GM12878 (cell line): ENCODE measurements around the gene TSC22D4. TPM values are rescaled to one million over a fixed set of nuclear protein-coding genes. Genes with fewer than 3 reads are reported as not detected.

ENCODE experiments used
- HCFC1 ChIP-seq: fragments of 150-350 bp; IDR thresholded peaks from 2 replicates; pipeline ENCODE4 v1.6.1; 2014; ENCODE audit warnings: low read length
- MAX ChIP-seq: IDR thresholded peaks from 2 replicates; pipeline ENCODE4 v1.6.1; 2012; ENCODE audit warnings: low read depth, low read length, improper control_type of control experiment
- NBN ChIP-seq: fragments of 450-650 bp; IDR thresholded peaks from 2 replicates; pipeline ENCODE4 v1.6.1; 2016
- POLR2AphosphoS5 ChIP-seq: IDR thresholded peaks from 2 replicates; pipeline ENCODE4 v1.6.1; 2011; ENCODE audit warnings: mild to moderate bottlenecking, low read length, inconsistent platforms
- ZBTB4 ChIP-seq: fragments of 450-650 bp; formaldehyde crosslinking; IDR thresholded peaks from 2 replicates; pipeline ENCODE4 v1.4.0; 2022; ENCODE audit warnings: mild to moderate bottlenecking, moderate library complexity
- ZNF592 ChIP-seq: fragments of 450-650 bp; IDR thresholded peaks from 2 replicates; pipeline ENCODE4 v1.6.1; 2017; ENCODE audit warnings: mild to moderate bottlenecking, moderate library complexity
- polyA plus RNA-seq, 11 experiments: library from polyadenylated mRNA; depleted of rRNA in 4 of 11; unstranded in 6 of 11; stranded (reverse) in 5 of 11; fragments of >200 nt; fragmentation: Nextera tagmentation in 4 of 11; fragmentation: Illumina TruSeq in 1 of 11; extraction: Ambion mirVana in 4 of 11; extraction: Trizol in 1 of 11; gene quantifications; 1 replicate in 1 of 11; 2 replicates in 10 of 11; pipeline versions ENCODE4 v1.2.1 to v1.2.3, GENCODE V29; 2011 to 2016; ENCODE audit warnings: inconsistent platforms in 2 of 11, missing spikeins in 2 of 11, low read depth in 1 of 11
- total RNA-seq, 4 experiments: library from RNA; depleted of rRNA in 3 of 4; stranded (reverse); fragments of >200 nt in 3 of 4; fragmentation: Illumina TruSeq in 1 of 4; extraction: Trizol in 1 of 4; gene quantifications; 2 replicates each; pipeline versions ENCODE4 v1.2.1 to v1.2.3, GENCODE V29; 2013 to 2021

TSC22D4 gene
- total and polyA plus RNA-seq, 10 of the 15 experiments (the other 5 are each of a cell fraction or from before 2014, with no cell fraction given), result 0.50 to 65.7 (median 24.4) TPM

- TF ChIP-seq ZNF592 (no peak), ZBTB4 (CRISPR knock-in tag) (no peak), HCFC1 (no peak), POLR2AphosphoS5 (no peak), NBN (no peak), MAX (no peak)
These were observed 40.6 kb upstream of the TSC22D4 start (continued) for GRCh38 chr7:100519580-100519979.
